Activated T-helper 1 cell treated with anti-CD3 and anti-CD28 coated beads, Interleukin-12 subunit alpha, Interleukin-12 subunit beta, Interleukin-2, Interleukin-4 antibody, amounts not matched to agents 30 ng/mL and 10 ng/mL and 1 ng/mL, durations not matched to agents 14 hours and 24 hours and 36 hours (primary cell): Measurements from ENCODE around the gene CEP20. TPM values are rescaled to one million over a fixed set of nuclear protein-coding genes. Genes with fewer than 3 reads are reported as not detected.

Experiments
- total RNA-seq: library from RNA; stranded (reverse); gene quantifications from 2 replicates; pipeline ENCODE4 v1.2.3, GENCODE V29; 2022

Gene CEP20
- total RNA-seq, 1 donor from 2014 or later = 50.2 TPM

Other genes with a start within 250 kb of the CEP20 start
- gene MARF1, start 245.4 kb downstream of the CEP20 start, total RNA-seq = 58.8 and 58.9 TPM in 2 replicates
- gene NDE1, start 238.4 kb downstream of the CEP20 start, total RNA-seq = 87.4 and 91.8 TPM in 2 replicates
- gene MYH11, start 31.6 kb downstream of the CEP20 start, total RNA-seq = not detected in 2 replicates
- 102 and 108 TPM in 2 replicates for gene ABCC1, start 61.0 kb upstream of the CEP20 start, total RNA-seq